PC-9 (cell line): ENCODE data around the gene MAP4K3. TPM values are rescaled to one million over a fixed set of nuclear protein-coding genes. Genes with fewer than 3 reads are reported as not detected.

ENCODE experiments used
- BruUV-seq: library from RNA; stranded (reverse); fragments of 400-500 nt; replicated peaks from 2 replicates; lab custom pipeline; 2021; lab: Mats Ljungman, UMichigan
- CTCF ChIA-PET: fragments of 300-600 bp; sonication (Branson Sonifier 250); formaldehyde crosslinking; loops from one replicate; lab custom pipeline; 2022; ENCODE audit warnings: antibody characterized with exemption; lab: Charles Lee
- POLR2A ChIA-PET: fragments of 300-600 bp; sonication (Branson Sonifier 250); formaldehyde crosslinking; loops from one replicate; lab custom pipeline; 2022; ENCODE audit warnings: antibody characterized with exemption; ENCODE audit not compliant: unreplicated experiment; lab: Charles Lee
- DNase-seq, 2 experiments: peaks; one replicate each; pipeline versions ENCODE4 v3.0.0 to v3.0.0-alpha.2; 2015 to 2022; ENCODE audit warnings: mixed read lengths in 1 of 2
- H2AFZ ChIP-seq: fragments of 200-600 bp; sonication (generic); 2 replicates; pipeline ENCODE4 v1.8.1; 2017; ENCODE audit warnings: antibody characterized with exemption
- H3F3A ChIP-seq: fragments of 200-600 bp; sonication (generic); 2 replicates; pipeline ENCODE4 v1.8.1; 2017; ENCODE audit warnings: antibody characterized with exemption, mild to moderate bottlenecking, low read depth; ENCODE audit not compliant: insufficient read depth
- H3K27ac ChIP-seq: fragments of 200-600 bp; sonication (generic); 2 replicates; pipeline ENCODE4 v1.6.1; 2016; ENCODE audit warnings: mixed run types
- H3K27me3 ChIP-seq: fragments of 200-600 bp; sonication (generic); 2 replicates; pipeline ENCODE4 v1.6.1; 2016; ENCODE audit warnings: low read depth, mixed run types; ENCODE audit not compliant: insufficient read depth
- H3K36me3 ChIP-seq: fragments of 200-600 bp; sonication (generic); 2 replicates; pipeline ENCODE4 v1.6.1; 2016; ENCODE audit warnings: low read depth, mixed run types
- H3K4me1 ChIP-seq: fragments of 200-600 bp; sonication (generic); replicated peaks from 2 replicates; pipeline ENCODE4 v1.6.1; 2016; ENCODE audit warnings: mixed run types; ENCODE audit not compliant: insufficient read depth
- H3K4me2 ChIP-seq: fragments of 200-600 bp; sonication (generic); 2 replicates; pipeline ENCODE4 v1.6.1; 2017; ENCODE audit warnings: mixed run types
- H3K4me3 ChIP-seq: fragments of 200-600 bp; sonication (generic); 2 replicates; pipeline ENCODE4 v1.6.1; 2016; ENCODE audit warnings: mixed run types
- H3K79me2 ChIP-seq: fragments of 200-600 bp; sonication (generic); 2 replicates; pipeline ENCODE4 v1.6.1; 2017; ENCODE audit warnings: low read depth, mixed run types
- H3K9me2 ChIP-seq: fragments of 200-600 bp; sonication (generic); 2 replicates; pipeline ENCODE4 v1.8.1; 2017; ENCODE audit warnings: mild to moderate bottlenecking; ENCODE audit not compliant: insufficient read depth
- H3K9me3 ChIP-seq: fragments of 200-600 bp; sonication (generic); 2 replicates; pipeline ENCODE4 v1.8.1; 2016; ENCODE audit warnings: low read depth; ENCODE audit not compliant: insufficient read depth
- H4K20me1 ChIP-seq: fragments of 200-600 bp; sonication (generic); 2 replicates; pipeline ENCODE4 v1.8.1; 2017; ENCODE audit not compliant: insufficient read depth
- EZH2 ChIP-seq: fragments of 200-600 bp; sonication (generic); IDR thresholded peaks from 2 replicates; pipeline ENCODE4 v1.8.0; 2017; ENCODE audit warnings: antibody characterized with exemption, low read depth
- intact Hi-C: fragments of 100-400 bp; cut with micrococcal nuclease; formaldehyde crosslinking; loops from one replicate; pipeline ENCODE4 v1.10.0; 2022; ENCODE audit not compliant: unreplicated experiment
- total RNA-seq: library from RNA; stranded (reverse); gene quantifications from 2 replicates; pipeline ENCODE4 v1.2.3, GENCODE V29; 2021
- TF ChIP-seq, protein P1 (sequence below): fragments of 200-600 bp; sonication (generic); conservative IDR thresholded peaks from 2 replicates; pipeline ENCODE4 v1.6.1; 2017; ENCODE audit warnings: mixed run types, antibody characterized with exemption, mild to moderate bottlenecking, moderate library complexity

MAP4K3 gene
- total RNA-seq, 1 experiment from 2014 or later: 38.4 TPM

DNA sequence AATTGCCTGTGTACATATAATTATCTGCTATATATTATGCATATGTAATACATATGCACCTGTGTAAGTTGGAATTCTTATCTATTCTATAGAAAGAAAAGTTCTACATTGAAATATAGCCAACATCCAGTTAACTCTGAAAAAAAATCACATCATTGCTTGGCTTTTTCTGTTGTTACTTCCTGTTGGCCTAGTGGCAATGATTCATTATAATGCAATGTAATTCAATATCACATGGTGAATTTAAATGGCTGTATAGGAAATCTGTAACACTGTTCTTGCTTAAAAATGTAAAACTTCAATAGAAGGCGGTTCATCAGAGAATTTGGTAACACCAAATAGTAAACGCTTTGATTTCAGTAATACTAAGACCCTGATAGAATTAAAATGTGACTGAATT lies 44.5 kb upstream of the MAP4K3 start:
- Histone ChIP-seq H3K27me3 (no peaks in the 10 kb centered on the region), H3K79me2 (no peaks in the 10 kb centered on the region), H2AFZ (no peak overlapping the region), H3K36me3 (no peaks in the 10 kb centered on the region), H3K27ac (peak overlapping the region; percentile 48), H3K4me3 (no peak overlapping the region), H3K9me2 (no peaks in the 10 kb centered on the region), H3F3A (peaks cover 11% of the 10 kb centered on the region; the same call in 1 of the 2 replicates), H3K4me1 (peaks cover 29% of the 10 kb centered on the region), H3K4me2 (peak overlapping the region; percentile 45), H4K20me1 (no peaks in the 10 kb centered on the region), H3K9me3 (no peaks in the 10 kb centered on the region)
- peak in 1 of 2 experiments; percentile 81 for DNase-seq
- POLR2A ChIA-PET: no interaction called here
- no peak for TF ChIP-seq EZH2
- TF ChIP-seq, protein P1, sequence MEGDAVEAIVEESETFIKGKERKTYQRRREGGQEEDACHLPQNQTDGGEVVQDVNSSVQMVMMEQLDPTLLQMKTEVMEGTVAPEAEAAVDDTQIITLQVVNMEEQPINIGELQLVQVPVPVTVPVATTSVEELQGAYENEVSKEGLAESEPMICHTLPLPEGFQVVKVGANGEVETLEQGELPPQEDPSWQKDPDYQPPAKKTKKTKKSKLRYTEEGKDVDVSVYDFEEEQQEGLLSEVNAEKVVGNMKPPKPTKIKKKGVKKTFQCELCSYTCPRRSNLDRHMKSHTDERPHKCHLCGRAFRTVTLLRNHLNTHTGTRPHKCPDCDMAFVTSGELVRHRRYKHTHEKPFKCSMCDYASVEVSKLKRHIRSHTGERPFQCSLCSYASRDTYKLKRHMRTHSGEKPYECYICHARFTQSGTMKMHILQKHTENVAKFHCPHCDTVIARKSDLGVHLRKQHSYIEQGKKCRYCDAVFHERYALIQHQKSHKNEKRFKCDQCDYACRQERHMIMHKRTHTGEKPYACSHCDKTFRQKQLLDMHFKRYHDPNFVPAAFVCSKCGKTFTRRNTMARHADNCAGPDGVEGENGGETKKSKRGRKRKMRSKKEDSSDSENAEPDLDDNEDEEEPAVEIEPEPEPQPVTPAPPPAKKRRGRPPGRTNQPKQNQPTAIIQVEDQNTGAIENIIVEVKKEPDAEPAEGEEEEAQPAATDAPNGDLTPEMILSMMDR: no peak
- intact Hi-C loops: no loop called here
- no TSS peak for BruUV-seq
- CTCF ChIA-PET: no interaction called here

DNA sequence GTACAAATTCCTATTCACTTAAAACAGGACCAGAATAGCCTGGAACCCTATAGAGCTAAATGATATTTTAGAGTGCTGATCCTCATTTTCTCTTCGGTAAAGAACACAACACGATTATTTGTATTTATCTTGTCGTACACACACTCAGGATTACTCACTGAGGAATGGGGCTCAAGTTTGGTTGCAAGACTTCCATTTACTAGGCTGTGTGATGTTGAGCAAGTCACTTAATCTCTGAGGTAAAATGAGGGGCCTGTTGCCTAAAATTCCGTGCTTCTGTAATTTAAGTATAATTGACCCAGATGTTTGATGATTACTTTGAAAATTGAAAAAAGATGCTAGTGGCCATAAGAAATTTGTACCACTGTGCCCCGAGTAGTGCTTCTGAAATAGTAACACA lies 42.6 kb upstream of the MAP4K3 start:
- ChIA-PET POLR2A (interaction anchor here (0.7 kb wide), 1 partner anchor 42 kb away, joined by 28 read pairs; no protein-coding TSS in a partner anchor), CTCF (no interaction called here)
- Histone ChIP-seq H3K36me3 (no peaks in the 10 kb centered on the region), H2AFZ (no peak overlapping the region), H4K20me1 (no peaks in the 10 kb centered on the region), H3K27ac (no peak overlapping the region), H3K9me3 (no peaks in the 10 kb centered on the region), H3K9me2 (no peaks in the 10 kb centered on the region), H3K4me3 (no peak overlapping the region), H3K4me2 (no peak overlapping the region), H3K4me1 (peaks cover 29% of the 10 kb centered on the region), H3K27me3 (no peaks in the 10 kb centered on the region), H3K79me2 (no peaks in the 10 kb centered on the region), H3F3A (peaks cover 11% of the 10 kb centered on the region; the same call in 1 of the 2 replicates)
- no TSS peak for BruUV-seq
- DNase-seq: no peak
- intact Hi-C loops: no loop called here
- TF ChIP-seq, protein P1: no peak
- TF ChIP-seq EZH2: no peak

DNA sequence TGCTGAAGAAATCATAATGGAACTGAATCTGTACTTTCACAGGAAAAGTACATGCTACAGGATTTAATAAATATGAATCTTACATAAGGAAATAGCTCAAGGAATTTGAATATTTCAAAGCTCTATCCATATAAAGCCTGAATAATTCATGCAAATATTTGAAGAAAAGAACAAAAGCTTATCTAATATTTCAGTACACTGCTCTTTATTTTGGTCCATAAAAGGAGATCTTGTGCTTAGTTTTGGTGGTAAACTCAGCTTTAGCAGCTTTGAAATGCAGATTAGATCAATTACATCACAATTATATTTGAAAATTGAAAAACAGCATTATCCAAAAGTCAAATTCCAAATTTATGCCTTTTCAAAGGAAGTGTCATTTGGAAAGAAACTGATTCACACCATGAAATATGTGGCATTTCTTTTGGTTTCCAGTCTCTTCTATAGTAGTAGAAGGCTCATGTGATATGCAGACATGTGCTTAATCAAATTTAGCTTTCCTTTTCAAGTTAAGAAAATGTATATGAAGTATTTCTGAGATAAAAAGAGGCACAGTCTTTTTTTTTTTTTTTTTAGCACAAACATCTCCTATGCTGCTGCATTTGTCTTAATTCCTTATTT lies 42.1 kb upstream of the MAP4K3 start:
- no TSS peak for BruUV-seq
- TF ChIP-seq EZH2: no peak
- TF ChIP-seq, protein P1: no peak
- intact Hi-C loops: no loop called here

More for the DNA sequence above, 42.1 kb upstream of the MAP4K3 start:
- Histone ChIP-seq H2AFZ (no peak overlapping the region), H3K4me3 (no peak overlapping the region), H3K4me1 (peaks cover 29% of the 10 kb centered on the region), H3K27me3 (no peaks in the 10 kb centered on the region), H3K4me2 (no peak overlapping the region), H3K27ac (no peak overlapping the region), H3K36me3 (no peaks in the 10 kb centered on the region), H4K20me1 (no peaks in the 10 kb centered on the region), H3K9me2 (no peaks in the 10 kb centered on the region), H3K9me3 (no peaks in the 10 kb centered on the region), H3F3A (peaks cover 11% of the 10 kb centered on the region; the same call in 1 of the 2 replicates), H3K79me2 (no peaks in the 10 kb centered on the region)
- ChIA-PET CTCF (no interaction called here), POLR2A (interaction anchor here (0.7 kb wide), 2 partner anchors 41 to 47 kb away, joined by 5 to 28 read pairs; no protein-coding TSS in a partner anchor)
- DNase-seq: no peak
